Neural progenitor cell (in vitro differentiated cells): ENCODE measurements around the gene PKP3.

ENCODE experiments used
- CTCF ChIP-seq: fragments of 200-600 bp; sonication (generic); IDR thresholded peaks from 2 replicates; pipeline ENCODE4 v1.5.1; 2017; ENCODE audit warnings: antibody characterized with exemption, mild to moderate bottlenecking
- EZH2 ChIP-seq: fragments of 200-600 bp; sonication (generic); IDR thresholded peaks from 2 replicates; pipeline ENCODE4 v1.6.1; 2017; ENCODE audit warnings: antibody characterized with exemption, mild to moderate bottlenecking, moderate library complexity

- TF ChIP-seq CTCF: no peak
- TF ChIP-seq EZH2: no peak
These were observed 42.6 kb upstream of the PKP3 start for GRCh38 chr11:351411-351810.
